ENCODE data around the gene POU6F2.

- TF ChIP-seq CTCF (IDR thresholded peaks at IDR 0.05) (no peak), RAD21 (conservative IDR thresholded peaks at IDR 0.05 in 1 of 2, IDR thresholded peaks at IDR 0.05 in 1 of 2) (no peak), JUNB (IDR thresholded peaks at IDR 0.05) (no peak), POLR2A (IDR thresholded peaks at IDR 0.05; ENCODE audit: low read length) (no peak), KDM1A (IDR thresholded peaks at IDR 0.05; ENCODE audit: low read depth) (no peak)
These were observed 244.2 kb downstream of the POU6F2 start for GRCh38 chr7:39221901-39222300.
